ENCODE data around the gene PPEF1.
A peak's percentile ranks its signal among the peaks of the same experiment; 100 is the strongest.
"Not testable (repeated sequence)": the region's sequence is repeated elsewhere in the genome, so short reads cannot be mapped to it uniquely, and the experiment has no call there.

Gene PPEF1

DNA sequence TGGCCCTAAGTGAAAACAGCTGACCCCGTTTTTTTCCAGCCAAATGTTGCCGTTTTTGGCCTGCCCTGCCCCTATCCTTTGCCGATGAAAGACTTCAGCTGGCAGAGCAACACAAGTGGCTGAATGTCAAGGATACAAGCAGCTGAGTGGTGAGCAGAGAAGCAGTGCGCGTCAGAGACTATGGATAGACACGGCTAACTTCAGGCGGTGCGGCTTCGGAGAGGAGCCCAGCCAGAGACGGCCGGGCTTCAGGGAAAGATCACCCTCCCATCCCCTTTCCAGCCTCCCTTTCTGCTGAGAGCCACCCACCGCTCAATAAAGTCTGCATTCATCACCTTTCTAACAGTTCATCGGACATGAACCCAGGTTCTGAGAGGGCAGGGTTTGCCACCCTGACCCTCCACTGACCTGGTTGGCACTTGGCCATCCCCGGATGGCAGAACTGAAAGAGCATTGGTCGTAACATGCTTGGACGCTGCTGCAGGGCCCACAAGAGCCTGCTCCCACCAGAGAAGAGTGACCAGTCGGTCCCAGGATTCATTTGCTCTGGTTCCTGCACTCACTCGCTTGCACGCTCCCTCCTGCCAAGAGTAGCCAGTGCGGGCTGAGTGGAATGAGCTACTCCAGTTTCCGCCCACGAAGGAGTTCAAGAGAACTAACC lies 125.8 kb downstream of the PPEF1 start:
- FAIRE-seq, result no peak
- DNase-seq (ENCODE audit: insufficient read length, low spot score), result no peak
- TF ChIP-seq PAX5 (IDR thresholded peaks at IDR 0.05; ENCODE audit: insufficient read depth, low read length, severe bottlenecking) (no peak), TAF1 (IDR thresholded peaks at IDR 0.05; ENCODE audit: low read depth, low read length) (no peak), POU2F2 (IDR thresholded peaks at IDR 0.05; ENCODE audit: low read depth, low read length) (no peak), POLR2AphosphoS5 (IDR thresholded peaks at IDR 0.05; ENCODE audit: low read depth, low read length) (no peak), SPI1 (IDR thresholded peaks at IDR 0.05; ENCODE audit: low read depth, low read length) (no peak), POLR2A (IDR thresholded peaks at IDR 0.05; ENCODE audit: low read depth, low read length) (no peak)

DNA sequence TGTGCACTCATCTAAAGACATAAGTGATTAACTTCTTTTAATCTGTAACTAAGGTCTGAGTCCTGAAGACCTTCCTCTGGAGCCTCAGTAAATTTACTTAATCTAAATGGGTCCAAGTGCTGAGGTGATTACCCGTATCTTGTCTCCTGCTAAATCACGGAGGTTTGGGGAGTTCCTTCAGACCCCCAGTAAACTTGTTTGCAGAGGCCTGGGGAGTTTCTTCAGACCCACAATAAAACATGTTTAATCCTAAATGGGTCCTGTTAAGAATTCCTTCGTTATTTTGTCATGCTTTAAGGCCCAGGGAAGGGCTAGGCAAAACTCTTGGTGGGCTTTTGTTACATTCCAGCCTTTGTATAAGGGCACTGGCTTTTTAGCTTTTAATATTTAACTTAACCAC lies 140.5 kb downstream of the PPEF1 start:
- DNase-seq (ENCODE audit: insufficient read length, low spot score); FAIRE-seq: not testable (repeated sequence)

DNA sequence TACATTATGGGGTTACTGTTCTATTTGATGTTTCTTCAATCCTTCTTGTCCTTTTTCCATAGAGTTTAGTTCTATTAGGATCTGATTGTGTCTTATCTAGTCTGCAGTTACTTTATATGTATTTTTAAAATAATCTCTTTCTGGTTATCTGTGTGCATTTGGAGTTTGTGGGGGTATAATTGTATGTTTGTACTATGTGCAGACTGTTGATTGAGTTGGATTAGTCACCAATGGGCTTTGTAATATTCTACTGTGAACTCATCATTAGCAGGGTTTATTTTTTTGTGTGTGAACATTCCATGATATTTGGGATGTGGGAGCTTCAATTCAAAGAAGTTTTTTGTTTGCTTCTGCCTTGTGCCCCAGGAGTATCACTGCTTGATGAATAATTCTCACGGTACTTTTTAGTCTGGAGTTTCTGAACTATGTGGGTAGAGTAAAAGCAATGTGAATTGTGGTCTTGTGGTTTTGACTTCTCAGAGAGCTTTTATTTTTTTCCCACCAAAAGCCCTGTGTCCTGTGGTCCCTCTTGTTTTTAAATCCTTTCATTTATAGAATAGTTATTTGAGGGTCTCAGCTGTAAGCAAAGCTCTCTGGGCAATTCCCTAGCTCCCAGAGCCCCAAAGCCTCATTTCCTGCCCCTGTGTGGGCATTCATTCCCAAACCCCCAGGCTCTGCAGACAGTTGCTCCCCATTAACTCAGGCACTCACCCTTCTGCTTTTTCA lies 148.6 kb downstream of the PPEF1 start:
- no peak for TF ChIP-seq PAX5 (IDR thresholded peaks at IDR 0.05; ENCODE audit: insufficient read depth, low read length, severe bottlenecking)
- TF ChIP-seq SPI1 (IDR thresholded peaks at IDR 0.05; ENCODE audit: low read depth, low read length), result peak; percentile 65
- FAIRE-seq (peak; percentile 90), DNase-seq (ENCODE audit: insufficient read length, low spot score) (no peak)

DNA sequence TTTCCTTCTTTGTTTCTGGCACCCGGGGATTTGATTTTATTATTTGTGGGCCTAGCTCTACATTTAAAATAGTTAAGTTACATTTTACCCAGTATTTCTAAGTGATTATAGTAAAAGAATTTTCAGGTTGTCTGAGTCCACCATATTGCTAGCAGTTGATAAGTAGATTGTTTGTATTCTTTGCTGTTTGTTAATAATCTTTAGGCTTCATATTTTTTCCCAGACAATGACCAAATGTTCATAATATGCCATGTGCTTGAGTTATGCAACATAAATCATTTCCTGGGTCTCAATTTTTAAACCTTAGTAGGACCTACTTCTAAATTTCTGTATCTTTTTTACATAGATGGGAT lies 149.2 kb downstream of the PPEF1 start:
- TF ChIP-seq POLR2AphosphoS5 (IDR thresholded peaks at IDR 0.05; ENCODE audit: low read depth, low read length) (no peak), PAX5 (IDR thresholded peaks at IDR 0.05; ENCODE audit: insufficient read depth, low read length, severe bottlenecking) (no peak), TAF1 (IDR thresholded peaks at IDR 0.05; ENCODE audit: low read depth, low read length) (no peak), SPI1 (IDR thresholded peaks at IDR 0.05; ENCODE audit: low read depth, low read length) (no peak)
- FAIRE-seq (no peak), DNase-seq (ENCODE audit: insufficient read length, low spot score) (no peak)

DNA sequence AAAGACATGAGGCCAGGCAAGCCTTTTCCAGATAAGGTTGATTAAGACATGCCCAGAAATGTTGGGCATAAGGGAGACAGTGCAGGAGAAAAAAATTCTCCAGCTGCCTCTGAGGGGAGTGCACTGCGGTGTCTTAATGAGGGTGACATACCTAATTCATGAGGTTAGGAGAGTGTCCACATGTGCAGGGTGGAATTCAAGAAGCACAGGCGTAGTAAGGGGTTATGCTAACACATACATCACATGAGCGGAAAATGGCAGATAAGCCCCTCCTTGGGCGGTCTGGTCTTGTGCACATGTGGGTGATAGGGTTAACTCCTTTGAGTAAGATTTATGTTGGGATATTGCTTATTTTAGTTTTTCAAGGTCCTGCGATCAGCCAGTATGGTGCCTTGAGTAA lies 154.1 kb downstream of the PPEF1 start:
- no peak for TF ChIP-seq POU2F2 (IDR thresholded peaks at IDR 0.05; ENCODE audit: low read depth, low read length)
- no peak for TF ChIP-seq POLR2A (IDR thresholded peaks at IDR 0.05; ENCODE audit: low read depth, low read length)
- TF ChIP-seq TAF1 (IDR thresholded peaks at IDR 0.05; ENCODE audit: low read depth, low read length), result no peak
- TF ChIP-seq PAX5 (IDR thresholded peaks at IDR 0.05; ENCODE audit: insufficient read depth, low read length, severe bottlenecking), result no peak
- no peak for TF ChIP-seq SPI1 (IDR thresholded peaks at IDR 0.05; ENCODE audit: low read depth, low read length)
- no peak for FAIRE-seq
- DNase-seq (ENCODE audit: insufficient read length, low spot score), result no peak

GRCh38 chrX:18864390-18864920 lies 157.0 kb downstream of the PPEF1 start:
- FAIRE-seq, result no peak
- TF ChIP-seq POU2F2 (IDR thresholded peaks at IDR 0.05; ENCODE audit: low read depth, low read length) (no peak), SPI1 (IDR thresholded peaks at IDR 0.05; ENCODE audit: low read depth, low read length) (no peak), POLR2AphosphoS5 (IDR thresholded peaks at IDR 0.05; ENCODE audit: low read depth, low read length) (no peak), TAF1 (IDR thresholded peaks at IDR 0.05; ENCODE audit: low read depth, low read length) (no peak), PAX5 (IDR thresholded peaks at IDR 0.05; ENCODE audit: insufficient read depth, low read length, severe bottlenecking) (no peak), POLR2A (IDR thresholded peaks at IDR 0.05; ENCODE audit: low read depth, low read length) (no peak)
- DNase-seq (ENCODE audit: insufficient read length, low spot score), result no peak

GRCh38 chrX:18871161-18871890 lies 163.9 kb downstream of the PPEF1 start:
- FAIRE-seq (no peak), DNase-seq (ENCODE audit: insufficient read length, low spot score) (no peak)
- TF ChIP-seq POLR2AphosphoS5 (IDR thresholded peaks at IDR 0.05; ENCODE audit: low read depth, low read length), result no peak
- TF ChIP-seq POLR2A (IDR thresholded peaks at IDR 0.05; ENCODE audit: low read depth, low read length), result no peak
- TF ChIP-seq SPI1 (IDR thresholded peaks at IDR 0.05; ENCODE audit: low read depth, low read length), result no peak
- TF ChIP-seq PAX5 (IDR thresholded peaks at IDR 0.05; ENCODE audit: insufficient read depth, low read length, severe bottlenecking), result no peak
- TF ChIP-seq TAF1 (IDR thresholded peaks at IDR 0.05; ENCODE audit: low read depth, low read length), result no peak
- TF ChIP-seq POU2F2 (IDR thresholded peaks at IDR 0.05; ENCODE audit: low read depth, low read length), result no peak

DNA sequence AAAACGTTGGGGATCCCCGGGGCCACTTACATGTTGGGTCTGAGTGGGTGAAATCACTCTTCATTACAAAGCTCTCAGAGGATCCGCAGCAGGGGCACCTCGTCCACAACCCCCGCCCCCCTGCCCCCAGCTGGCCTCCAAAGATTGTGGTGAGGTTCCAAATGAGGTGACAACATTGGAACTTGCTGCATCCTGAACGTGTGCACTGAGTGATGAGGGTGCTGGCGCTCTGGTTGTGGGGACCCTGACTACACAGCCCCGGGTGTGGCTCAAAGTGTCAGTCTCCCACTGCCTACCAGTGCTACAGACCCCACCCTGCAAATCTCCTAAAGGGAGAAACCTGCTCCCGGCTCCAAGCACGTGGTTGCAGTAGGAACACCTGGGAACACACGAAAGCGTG lies 164.5 kb downstream of the PPEF1 start:
- TF ChIP-seq PAX5 (IDR thresholded peaks at IDR 0.05; ENCODE audit: insufficient read depth, low read length, severe bottlenecking), result no peak
- TF ChIP-seq POLR2A (IDR thresholded peaks at IDR 0.05; ENCODE audit: low read depth, low read length), result no peak
- no peak for TF ChIP-seq POU2F2 (IDR thresholded peaks at IDR 0.05; ENCODE audit: low read depth, low read length)
- TF ChIP-seq POLR2AphosphoS5 (IDR thresholded peaks at IDR 0.05; ENCODE audit: low read depth, low read length), result no peak
- no peak for TF ChIP-seq SPI1 (IDR thresholded peaks at IDR 0.05; ENCODE audit: low read depth, low read length)
- no peak for TF ChIP-seq TAF1 (IDR thresholded peaks at IDR 0.05; ENCODE audit: low read depth, low read length)
- DNase-seq (ENCODE audit: insufficient read length, low spot score) (no peak), FAIRE-seq (no peak)

DNA sequence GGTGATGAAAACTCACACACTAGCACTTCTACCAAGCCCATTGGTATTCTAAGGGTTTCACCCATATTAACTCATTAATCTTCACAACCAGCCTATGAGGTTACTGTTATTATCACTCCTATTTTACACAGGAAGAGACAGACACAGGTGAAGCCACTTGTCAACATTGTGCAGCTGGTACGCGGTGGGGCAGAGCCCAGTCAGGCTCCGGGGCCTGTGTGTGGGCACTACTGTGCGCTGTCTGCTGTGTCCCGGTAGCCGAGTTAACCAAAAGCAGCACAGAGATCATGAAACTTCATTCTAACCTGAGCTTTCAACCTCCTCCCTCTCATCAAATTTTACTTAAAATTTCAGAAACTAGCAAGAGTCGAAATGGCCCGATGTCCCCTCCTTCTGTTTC lies 165.2 kb downstream of the PPEF1 start:
- FAIRE-seq, result no peak
- TF ChIP-seq POLR2AphosphoS5 (IDR thresholded peaks at IDR 0.05; ENCODE audit: low read depth, low read length) (no peak), SPI1 (IDR thresholded peaks at IDR 0.05; ENCODE audit: low read depth, low read length) (no peak), POU2F2 (IDR thresholded peaks at IDR 0.05; ENCODE audit: low read depth, low read length) (no peak), POLR2A (IDR thresholded peaks at IDR 0.05; ENCODE audit: low read depth, low read length) (no peak), PAX5 (IDR thresholded peaks at IDR 0.05; ENCODE audit: insufficient read depth, low read length, severe bottlenecking) (no peak), TAF1 (IDR thresholded peaks at IDR 0.05; ENCODE audit: low read depth, low read length) (no peak)
- DNase-seq (ENCODE audit: insufficient read length, low spot score), result no peak

Measured in GM12891 (cell line).